GM12801 (cell line): Measurements from ENCODE around the gene SESTD1.

Experiments used
- TF ChIP-seq, protein P1 (sequence below): IDR thresholded peaks from one replicate; pipeline ENCODE4 v1.5.1; 2011; ENCODE audit warnings: control low read depth; ENCODE audit not compliant: insufficient read length; ENCODE audit errors: extremely low read depth

SESTD1 gene

DNA sequence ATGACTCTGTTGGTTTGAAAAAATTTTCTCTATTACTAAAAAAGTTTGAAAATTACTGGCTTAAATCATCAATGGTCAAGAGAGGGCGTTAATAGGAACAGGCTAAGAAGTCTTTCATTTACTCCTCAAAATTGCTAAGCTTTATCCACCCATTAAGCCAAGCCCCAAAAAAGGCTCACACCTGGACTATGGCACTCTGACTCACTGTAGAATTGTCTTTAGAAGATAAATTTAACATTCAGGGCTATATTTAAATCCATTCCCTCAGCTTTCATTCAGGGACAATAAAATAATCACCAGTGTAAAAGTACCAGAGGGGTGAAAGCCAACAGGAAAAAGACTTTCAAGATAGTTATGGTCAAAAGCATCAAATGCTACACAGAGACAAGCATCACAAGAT, 80.0 kb downstream of the SESTD1 start:
- TF ChIP-seq, protein P1, sequence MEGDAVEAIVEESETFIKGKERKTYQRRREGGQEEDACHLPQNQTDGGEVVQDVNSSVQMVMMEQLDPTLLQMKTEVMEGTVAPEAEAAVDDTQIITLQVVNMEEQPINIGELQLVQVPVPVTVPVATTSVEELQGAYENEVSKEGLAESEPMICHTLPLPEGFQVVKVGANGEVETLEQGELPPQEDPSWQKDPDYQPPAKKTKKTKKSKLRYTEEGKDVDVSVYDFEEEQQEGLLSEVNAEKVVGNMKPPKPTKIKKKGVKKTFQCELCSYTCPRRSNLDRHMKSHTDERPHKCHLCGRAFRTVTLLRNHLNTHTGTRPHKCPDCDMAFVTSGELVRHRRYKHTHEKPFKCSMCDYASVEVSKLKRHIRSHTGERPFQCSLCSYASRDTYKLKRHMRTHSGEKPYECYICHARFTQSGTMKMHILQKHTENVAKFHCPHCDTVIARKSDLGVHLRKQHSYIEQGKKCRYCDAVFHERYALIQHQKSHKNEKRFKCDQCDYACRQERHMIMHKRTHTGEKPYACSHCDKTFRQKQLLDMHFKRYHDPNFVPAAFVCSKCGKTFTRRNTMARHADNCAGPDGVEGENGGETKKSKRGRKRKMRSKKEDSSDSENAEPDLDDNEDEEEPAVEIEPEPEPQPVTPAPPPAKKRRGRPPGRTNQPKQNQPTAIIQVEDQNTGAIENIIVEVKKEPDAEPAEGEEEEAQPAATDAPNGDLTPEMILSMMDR: no peak

DNA sequence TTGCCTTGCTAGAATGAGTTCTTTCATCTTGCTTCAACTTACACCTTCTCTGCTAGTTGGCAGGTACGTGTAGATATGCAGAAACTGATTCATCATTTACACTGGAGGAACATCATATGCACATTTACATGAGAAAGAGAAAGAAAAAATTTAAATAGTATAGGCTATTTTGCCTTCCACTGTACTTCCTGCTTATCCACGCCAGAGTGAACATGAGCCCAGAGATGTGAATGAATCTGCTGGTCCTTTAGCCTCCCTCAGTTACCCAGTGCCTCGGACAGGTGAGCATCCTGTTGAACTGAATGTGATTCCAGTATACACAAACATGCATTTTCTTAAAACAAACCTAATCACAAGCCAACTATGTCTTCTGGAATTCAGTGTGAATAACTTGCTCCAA, 83.6 kb downstream of the SESTD1 start:
- TF ChIP-seq, protein P1: no peak

DNA sequence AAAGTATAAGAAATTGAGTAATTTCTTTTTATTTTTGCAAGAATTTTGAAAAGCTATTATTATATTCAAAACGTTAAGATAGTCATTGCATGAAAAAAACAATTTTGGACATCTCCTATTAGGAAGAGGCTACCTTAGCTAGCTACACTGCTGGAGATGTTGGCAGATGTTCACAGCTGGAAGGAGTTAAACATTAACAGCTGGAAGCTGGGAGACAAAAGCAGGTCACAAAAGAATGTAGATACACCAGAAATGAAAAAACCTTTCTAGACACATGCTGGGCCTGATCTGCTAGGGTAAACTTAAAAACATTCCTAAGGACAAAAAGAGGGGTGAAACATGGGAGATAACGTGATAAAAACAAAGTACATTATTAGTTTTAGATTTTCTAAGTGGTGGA, 84.4 kb downstream of the SESTD1 start:
- TF ChIP-seq, protein P1: no peak

DNA sequence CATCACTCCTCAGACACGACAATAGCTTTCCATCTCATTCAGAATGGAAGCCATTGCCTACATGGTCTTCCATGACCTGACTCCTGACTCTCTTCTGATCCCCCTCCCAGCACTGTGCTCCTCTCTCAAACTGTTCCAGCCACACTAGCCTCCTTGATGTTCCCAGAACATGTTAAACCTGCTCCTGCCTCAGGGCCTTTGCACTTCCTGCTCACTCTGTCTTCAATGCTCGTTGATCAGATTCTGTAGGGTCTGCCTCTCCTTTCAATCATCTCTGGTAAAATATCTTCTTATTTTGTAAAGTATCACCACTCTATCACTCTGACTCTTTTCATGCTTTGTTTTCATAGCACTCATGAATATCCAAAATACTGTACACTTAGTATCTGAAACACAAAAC, 84.9 kb downstream of the SESTD1 start:
- TF ChIP-seq, protein P1: no peak

DNA sequence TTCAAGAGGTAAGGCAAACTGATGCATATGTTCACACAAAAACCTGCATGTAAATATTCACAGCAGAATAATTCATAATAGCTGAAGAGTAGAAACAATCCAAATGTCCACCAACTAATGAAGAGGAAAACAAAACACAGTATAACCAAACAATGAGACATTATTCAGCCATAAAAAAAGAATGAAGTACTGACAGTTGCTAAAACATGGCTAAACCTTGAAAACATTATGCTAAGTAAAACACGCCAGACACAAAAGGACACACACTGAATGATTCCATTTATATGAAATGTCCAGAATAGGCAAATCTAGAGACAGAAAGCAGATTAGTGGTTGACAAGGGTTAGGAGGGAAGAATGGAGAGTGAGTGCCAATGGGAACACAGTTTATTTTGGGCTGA, 86.9 kb downstream of the SESTD1 start:
- TF ChIP-seq, protein P1: no peak

DNA sequence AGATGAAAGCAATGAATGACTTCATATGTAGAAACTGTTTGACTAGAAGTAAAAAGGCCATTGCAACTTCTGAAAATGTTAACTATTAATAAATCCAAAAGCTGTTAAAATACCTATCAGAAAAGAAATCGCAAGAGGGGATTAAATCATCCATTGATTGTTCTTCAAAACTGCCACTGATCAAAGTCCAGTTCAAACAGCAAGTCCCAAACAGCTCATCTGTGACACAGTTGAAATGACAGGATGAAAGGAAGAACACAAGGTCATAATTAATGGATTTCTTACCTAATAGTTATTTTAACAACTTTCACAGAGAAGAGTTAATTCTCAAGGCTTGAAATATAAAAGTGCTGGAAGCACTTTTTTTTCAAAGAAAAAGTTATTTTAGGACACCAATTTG, 90.4 kb downstream of the SESTD1 start:
- TF ChIP-seq, protein P1: no peak

DNA sequence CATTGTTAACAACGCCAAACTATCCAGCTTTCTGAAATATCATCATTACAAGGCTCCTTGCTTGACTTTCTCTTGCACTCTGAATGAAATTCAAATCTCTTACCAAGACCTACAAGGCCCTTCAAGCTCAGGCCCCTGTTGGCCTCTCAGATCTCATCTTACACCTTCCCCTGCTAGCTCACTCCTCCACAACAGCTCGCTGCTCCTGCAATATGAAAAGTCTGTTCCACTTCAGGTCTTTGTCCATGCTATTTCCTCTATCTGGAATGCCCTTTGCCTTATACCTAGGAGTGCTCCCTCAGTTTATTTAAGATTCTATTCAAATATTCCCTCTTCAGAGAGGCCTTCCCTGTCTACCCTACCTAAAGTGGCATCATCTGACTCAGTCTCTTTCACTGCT, 91.7 kb downstream of the SESTD1 start:
- TF ChIP-seq, protein P1: no peak

DNA sequence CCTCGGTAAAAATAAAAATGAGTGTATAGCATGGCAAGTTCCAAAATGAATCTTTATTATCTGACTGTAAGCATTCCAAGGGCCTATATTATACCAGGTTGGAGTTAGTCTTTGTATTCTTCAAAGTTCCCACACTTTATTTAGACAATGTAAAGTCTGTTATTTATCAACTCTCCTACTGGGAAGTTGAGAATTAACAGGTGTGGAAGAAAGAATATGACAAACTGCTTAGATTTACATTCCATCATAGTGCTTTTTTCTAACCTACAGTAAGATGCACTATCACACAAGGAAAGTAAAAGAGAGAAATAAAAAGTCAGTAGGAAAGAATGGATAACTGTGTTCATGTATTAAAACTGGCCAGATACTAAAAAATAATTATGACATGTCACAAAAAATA, 93.3 kb downstream of the SESTD1 start:
- TF ChIP-seq, protein P1: no peak
